ENCODE measurements around the gene CCDC88B.

Gene CCDC88B

GRCh38 chr11:64369440-64370421 lies 29.7 kb downstream of the CCDC88B start:
- no peak for TF ChIP-seq CTCF (conservative IDR thresholded peaks at IDR 0.05; ENCODE audit: control insufficient read depth, insufficient read depth, low read depth, low read length)
- DNase-seq (ENCODE audit: low read depth): no peak

GRCh38 chr11:64371201-64371600 lies 31.2 kb downstream of the CCDC88B start:
- no peak for DNase-seq (ENCODE audit: low read depth)
- no peak for TF ChIP-seq CTCF (conservative IDR thresholded peaks at IDR 0.05; ENCODE audit: control insufficient read depth, insufficient read depth, low read depth, low read length)
- no peak overlapping the region for H3K4me3 ChIP-seq (ENCODE audit: control insufficient read depth, low read depth, low read length)

More at GRCh38 chr11:64369440-64370421, 29.7 kb downstream of the CCDC88B start:
- no peak overlapping the region for H3K4me3 ChIP-seq (ENCODE audit: control insufficient read depth, low read depth, low read length)

- TF ChIP-seq CTCF (conservative IDR thresholded peaks at IDR 0.05; ENCODE audit: control insufficient read depth, insufficient read depth, low read depth, low read length): no peak
- DNase-seq (ENCODE audit: low read depth): no peak
- H3K4me3 ChIP-seq (ENCODE audit: control insufficient read depth, low read depth, low read length): no peak overlapping the region
These were observed 32.0 kb downstream of the CCDC88B start for GRCh38 chr11:64372021-64372420.

- TF ChIP-seq CTCF (conservative IDR thresholded peaks at IDR 0.05; ENCODE audit: control insufficient read depth, insufficient read depth, low read depth, low read length): no peak
- no peak overlapping the region for H3K4me3 ChIP-seq (ENCODE audit: control insufficient read depth, low read depth, low read length)
- DNase-seq (ENCODE audit: low read depth): peak; percentile 37
These were observed 33.0 kb downstream of the CCDC88B start for GRCh38 chr11:64372802-64373597.

GRCh38 chr11:64373598-64373974 lies 33.6 kb downstream of the CCDC88B start:
- no peak for TF ChIP-seq CTCF (conservative IDR thresholded peaks at IDR 0.05; ENCODE audit: control insufficient read depth, insufficient read depth, low read depth, low read length)
- H3K4me3 ChIP-seq (ENCODE audit: control insufficient read depth, low read depth, low read length): no peak overlapping the region
- no peak for DNase-seq (ENCODE audit: low read depth)

GRCh38 chr11:64376071-64376470 lies 36.1 kb downstream of the CCDC88B start:
- no peak overlapping the region for H3K4me3 ChIP-seq (ENCODE audit: control insufficient read depth, low read depth, low read length)
- no peak for TF ChIP-seq CTCF (conservative IDR thresholded peaks at IDR 0.05; ENCODE audit: control insufficient read depth, insufficient read depth, low read depth, low read length)
- no peak for DNase-seq (ENCODE audit: low read depth)
